ENCODE measurements around the gene SREBF1. TPM values are rescaled to one million over a fixed set of nuclear protein-coding genes. Genes with fewer than 3 reads are reported as not detected.

Gene SREBF1
- total RNA-seq, 1 experiment from 2014 or later, result 298 TPM

DNA sequence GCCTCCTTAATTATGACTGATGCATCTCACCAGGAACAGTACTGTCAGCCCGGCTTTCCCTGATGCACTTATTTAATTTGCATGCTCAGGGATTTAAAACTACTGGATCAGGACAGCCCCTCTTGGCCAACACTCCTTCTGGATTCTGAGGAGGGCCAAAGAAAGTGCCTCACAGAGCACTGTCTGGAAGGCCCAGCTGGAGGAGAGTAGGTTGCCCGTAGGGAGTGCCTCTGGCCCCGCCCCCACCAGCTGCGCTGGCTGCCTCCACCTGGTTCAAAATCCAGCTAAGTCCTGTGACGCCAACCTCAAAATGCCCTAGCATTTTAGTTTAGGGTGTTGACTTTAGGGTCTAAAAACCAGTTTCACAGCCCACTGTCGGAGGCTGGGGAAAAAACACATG, 49.4 kb upstream of the SREBF1 start:
- no peak overlapping the region for H3K4me2 ChIP-seq (ENCODE audit: low read length)
- intact Hi-C loops (cut with micrococcal nuclease), result no loop called here
- ChIA-PET CTCF (no interaction called here), RAD21 (ENCODE audit: low non-redundant PET in 1 of 2, low total read pairs in 2 of 2, uncharacterized antibody in 2 of 2, unreplicated experiment in 2 of 2) (no interaction called here), POLR2A (no interaction called here)
- H3K79me2 ChIP-seq (ENCODE audit: insufficient read depth, low read length), result no peaks in the 10 kb centered on the region
- H3K9me3 ChIP-seq (ENCODE audit: control insufficient read depth in 1 of 2, insufficient read depth in 1 of 2, low read depth in 1 of 2, low read length in 2 of 2), result no peaks in the 10 kb centered on the region
- peaks cover 4 to 5% of the 10 kb centered on the region in 2 experiments; a peak in 1 of 4 replicates for H3K4me1 ChIP-seq (ENCODE audit: control insufficient read depth in 1 of 2, insufficient read depth in 2 of 2, low read length in 2 of 2)
- DNase-seq (ENCODE audit: low read depth, low spot score) (no peak), ATAC-seq (no peak)
- H4K20me1 ChIP-seq (ENCODE audit: insufficient read depth), result no peaks in the 10 kb centered on the region
- H2AFZ ChIP-seq (ENCODE audit: low read depth, low read length, poor library complexity, severe bottlenecking), result no peak overlapping the region
- H3K9ac ChIP-seq (ENCODE audit: low read length), result no peak overlapping the region
- no peak for TF ChIP-seq ZBTB33 (IDR thresholded peaks at IDR 0.05; ENCODE audit: extremely low read depth, insufficient replicate concordance, low read length)
- TF ChIP-seq EZH2 (IDR thresholded peaks at IDR 0.05), result no peak
- TF ChIP-seq, protein P1, sequence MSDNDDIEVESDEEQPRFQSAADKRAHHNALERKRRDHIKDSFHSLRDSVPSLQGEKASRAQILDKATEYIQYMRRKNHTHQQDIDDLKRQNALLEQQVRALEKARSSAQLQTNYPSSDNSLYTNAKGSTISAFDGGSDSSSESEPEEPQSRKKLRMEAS (IDR thresholded peaks at IDR 0.05), result no peak
- TF ChIP-seq ZNF274 (IDR thresholded peaks at IDR 0.05; ENCODE audit: low read depth, low read length), result no peak
- TF ChIP-seq CEBPB (IDR thresholded peaks at IDR 0.05; ENCODE audit: low read depth), result no peak
- TF ChIP-seq EZH2phosphoT487 (IDR thresholded peaks at IDR 0.05; ENCODE audit: borderline replicate concordance), result no peak
- TF ChIP-seq, protein P2, sequence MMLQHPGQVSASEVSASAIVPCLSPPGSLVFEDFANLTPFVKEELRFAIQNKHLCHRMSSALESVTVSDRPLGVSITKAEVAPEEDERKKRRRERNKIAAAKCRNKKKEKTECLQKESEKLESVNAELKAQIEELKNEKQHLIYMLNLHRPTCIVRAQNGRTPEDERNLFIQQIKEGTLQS (IDR thresholded peaks at IDR 0.05), result no peak
- TF ChIP-seq TCF7L2 (IDR thresholded peaks at IDR 0.05; ENCODE audit: borderline replicate concordance, extremely low read depth, insufficient read depth, insufficient read length), result no peak
- no peak for TF ChIP-seq POLR2AphosphoS5 (IDR thresholded peaks at IDR 0.05; ENCODE audit: low read depth, low read length)
- H3K36me3 ChIP-seq (ENCODE audit: control insufficient read depth in 1 of 2, insufficient read depth in 2 of 2, low read length in 2 of 2), result no peaks in the 10 kb centered on the region
- H3K27me3 ChIP-seq (ENCODE audit: insufficient read depth, low read length), result no peaks in the 10 kb centered on the region
- BruUV-seq (replicated peaks), result no TSS peak
- no peak overlapping the region for H3K27ac ChIP-seq (ENCODE audit: low read depth, low read length)
- H3K9me2 ChIP-seq (ENCODE audit: insufficient read depth), result no peaks in the 10 kb centered on the region
- H3K4me3 ChIP-seq (replicated peaks in 1 of 2; ENCODE audit: low read depth in 1 of 2, low read length in 2 of 2), result no peak overlapping the region

All from HCT116 (cell line).